Sigmoid colon (tissue), 7 donors: ENCODE results near the gene GLA. TPM values are rescaled to one million over a fixed set of nuclear protein-coding genes. Genes with fewer than 3 reads are reported as not detected.

Source experiments
- DNase-seq: peaks from one replicate; pipeline ENCODE4 v3.0.0-alpha.2; 2019
- H3K27ac ChIP-seq, 4 donors: fragments of 200-600 bp; sonication (generic); one replicate each; pipeline ENCODE4 v1.5.1; 2016 to 2019; ENCODE audit warnings: mild to moderate bottlenecking in 1 of 4
- H3K27me3 ChIP-seq, 3 donors: fragments of 200-600 bp; sonication (generic); one replicate each; pipeline ENCODE4 v1.5.1; 2019; ENCODE audit warnings: mild to moderate bottlenecking in 1 of 3
- H3K36me3 ChIP-seq, 4 donors: fragments of 200-600 bp; sonication (generic); one replicate each; pipeline ENCODE4 v1.5.1; 2016 to 2019
- H3K4me1 ChIP-seq, 4 donors: fragments of 200-600 bp; sonication (generic); one replicate each; pipeline ENCODE4 v1.5.1; 2017 to 2019
- H3K4me3 ChIP-seq, 4 donors: fragments of 200-600 bp; sonication (generic); one replicate each; pipeline ENCODE4 v1.5.1; 2017 to 2019; ENCODE audit warnings: mild to moderate bottlenecking in 2 of 4, moderate library complexity in 1 of 4
- H3K9me3 ChIP-seq, 4 donors: fragments of 200-600 bp in 3 of 4; sonication (generic) in 3 of 4; one replicate each; pipeline versions ENCODE4 v1.5.1 to v1.6.1; 2013 to 2019
- EP300 ChIP-seq, 4 donors: sonication (generic); formaldehyde crosslinking; IDR thresholded peaks; one replicate each; pipeline ENCODE4 v1.6.1; 2017; ENCODE audit warnings: antibody characterized with exemption in 4 of 4
- POLR2A ChIP-seq, 2 donors: fragments of 450-650 bp; IDR thresholded peaks; one replicate each; pipeline ENCODE4 v1.6.1; 2016; ENCODE audit warnings: antibody characterized with exemption in 2 of 2, mild to moderate bottlenecking in 2 of 2, moderate library complexity in 2 of 2
- POLR2AphosphoS5 ChIP-seq, 4 donors: sonication (generic); formaldehyde crosslinking; IDR thresholded peaks; one replicate each; pipeline ENCODE4 v1.6.1; 2017; ENCODE audit warnings: antibody characterized with exemption in 4 of 4
- WGBS, 2 donors: extraction: QIAGEN DNeasy Blood & Tissue Kit; methylation state at CpG; one replicate each; pipeline ENCODE4 v1.1.7; 2013; 5-methylcytosine and 5-hydroxymethylcytosine counted together
- intact Hi-C: fragments of 100-400 bp; cut with DNase I; formaldehyde crosslinking; loops from one replicate; pipeline ENCODE4 v1.15.1; 2023
- polyA plus RNA-seq, 3 donors: library from polyadenylated mRNA; stranded (reverse); fragments of 200-250 nt; gene quantifications; one replicate each; pipeline ENCODE4 v1.2.3, GENCODE V29; 2013
- total RNA-seq, 4 donors: library from RNA; depleted of rRNA; stranded (reverse); fragments of >200 nt; gene quantifications; one replicate each; pipeline ENCODE4 v1.1.0, GENCODE V29; 2016
- TF ChIP-seq, protein P1 (sequence below), 4 experiments: fragments of 450-650 bp in 3 of 4; fragments of 200-600 bp in 1 of 4; IDR thresholded peaks; one replicate each; pipeline ENCODE4 v1.5.1; 2016 to 2019; ENCODE audit warnings: antibody characterized with exemption in 4 of 4, mild to moderate bottlenecking in 3 of 4, moderate library complexity in 2 of 4
- donor health status: healthy with polysubstance abuse.
- donor health status: Bipolar disorder and iron deficiency.
- donor health status: healthy.

Gene GLA
- 10 to 100 TPM in 3 of 4 donors, 1 to 10 TPM in 1; 9.7 to 15.3 (median 13.0) TPM for total RNA-seq
- 10 to 100 TPM in 2 of 3 donors, 1 to 10 TPM in 1; 6.0 to 24.0 (median 23.2) TPM for polyA plus RNA-seq

DNA sequence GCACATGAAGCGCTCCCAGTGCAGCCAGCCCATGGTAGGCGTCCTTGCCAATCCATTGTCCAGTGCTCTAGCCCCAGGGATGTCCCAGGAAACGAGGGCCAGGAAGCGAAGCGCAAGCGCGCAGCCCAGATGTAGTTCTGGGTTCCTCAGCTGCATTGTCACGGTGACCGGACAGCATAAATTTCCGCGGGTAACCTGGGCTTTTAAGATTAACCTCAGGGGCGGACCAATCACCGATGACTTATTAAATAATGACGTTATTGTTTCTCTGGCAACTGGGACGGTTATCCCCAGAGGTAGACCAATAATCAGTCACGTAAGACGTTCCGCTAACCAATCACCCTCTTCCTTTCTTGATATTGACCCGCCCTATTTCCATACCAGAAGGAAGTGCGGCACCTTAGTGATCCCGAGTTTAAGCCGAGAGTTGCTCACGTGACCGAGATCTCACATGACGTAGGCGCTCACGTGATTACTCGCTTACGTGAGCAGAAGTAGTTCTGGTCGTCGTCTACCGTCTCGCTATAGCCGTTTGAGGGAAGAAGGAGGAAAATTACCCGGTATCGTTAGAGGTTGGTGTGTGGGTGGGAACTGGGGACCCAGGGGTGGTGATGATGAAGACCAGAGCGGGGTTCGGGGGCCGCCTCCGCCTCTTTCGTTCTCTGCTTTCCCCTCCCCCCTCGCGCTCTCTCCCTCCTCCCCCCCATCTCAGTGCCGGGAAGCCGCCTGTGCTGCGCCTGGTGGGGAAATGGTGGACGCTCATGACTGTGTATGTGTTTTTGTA lies at the start of gene GLA, which contains the start of gene HNRNPH2:
GLA (minus strand) TSS at position 178 of the 784 bp plus-strand sequence; CDS start at position 156, 22 bp downstream.
HNRNPH2 (plus strand) TSS at position 475 of the 784 bp plus-strand sequence. CDS start 3,767 bp downstream, outside the sequence.
- DNase-seq: peak; percentile 96

DNA sequence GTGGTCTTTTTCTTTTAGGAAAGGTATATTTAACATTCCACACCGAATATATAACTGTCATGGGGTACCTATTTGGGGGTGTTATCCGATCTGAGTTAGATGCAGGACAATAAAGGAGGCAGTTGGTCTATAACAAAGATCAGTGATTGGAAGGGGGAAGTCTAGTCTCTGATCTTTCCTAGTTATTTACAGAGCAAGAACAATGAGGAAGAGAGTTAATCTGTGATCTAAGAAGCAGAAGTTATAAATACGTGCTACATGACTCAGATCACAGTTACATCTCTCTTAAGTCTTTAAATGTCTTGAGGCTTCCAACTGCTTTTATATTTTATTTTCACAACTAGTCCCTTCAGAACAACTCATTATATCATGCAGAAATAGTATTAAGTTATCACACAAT lies 44.3 kb upstream of the GLA start:
- peaks cover 0 to 5% (median 0%) of the 10 kb centered on the region in 4 donors for H3K36me3 ChIP-seq
- H3K9me3 ChIP-seq: no peaks in the 10 kb centered on the region
- DNase-seq: no peak
- H3K27me3 ChIP-seq: no peaks in the 10 kb centered on the region
- intact Hi-C loops: no loop called here
- H3K27ac ChIP-seq: no peak overlapping the region
- WGBS, 2 donors: 17 to 56% methylated on average over 3 of the region's 3 CpGs
- peaks cover 0 to 7% (median 0%) of the 10 kb centered on the region in 4 donors for H3K4me1 ChIP-seq
- H3K4me3 ChIP-seq: no peak overlapping the region
- TF ChIP-seq EP300 (IDR thresholded peaks at IDR 0.05): no peak
- no peak for TF ChIP-seq POLR2A (IDR thresholded peaks at IDR 0.05)
- TF ChIP-seq POLR2AphosphoS5 (IDR thresholded peaks at IDR 0.05): no peak
- TF ChIP-seq, protein P1, sequence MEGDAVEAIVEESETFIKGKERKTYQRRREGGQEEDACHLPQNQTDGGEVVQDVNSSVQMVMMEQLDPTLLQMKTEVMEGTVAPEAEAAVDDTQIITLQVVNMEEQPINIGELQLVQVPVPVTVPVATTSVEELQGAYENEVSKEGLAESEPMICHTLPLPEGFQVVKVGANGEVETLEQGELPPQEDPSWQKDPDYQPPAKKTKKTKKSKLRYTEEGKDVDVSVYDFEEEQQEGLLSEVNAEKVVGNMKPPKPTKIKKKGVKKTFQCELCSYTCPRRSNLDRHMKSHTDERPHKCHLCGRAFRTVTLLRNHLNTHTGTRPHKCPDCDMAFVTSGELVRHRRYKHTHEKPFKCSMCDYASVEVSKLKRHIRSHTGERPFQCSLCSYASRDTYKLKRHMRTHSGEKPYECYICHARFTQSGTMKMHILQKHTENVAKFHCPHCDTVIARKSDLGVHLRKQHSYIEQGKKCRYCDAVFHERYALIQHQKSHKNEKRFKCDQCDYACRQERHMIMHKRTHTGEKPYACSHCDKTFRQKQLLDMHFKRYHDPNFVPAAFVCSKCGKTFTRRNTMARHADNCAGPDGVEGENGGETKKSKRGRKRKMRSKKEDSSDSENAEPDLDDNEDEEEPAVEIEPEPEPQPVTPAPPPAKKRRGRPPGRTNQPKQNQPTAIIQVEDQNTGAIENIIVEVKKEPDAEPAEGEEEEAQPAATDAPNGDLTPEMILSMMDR (IDR thresholded peaks at IDR 0.05): no peak

More for the DNA sequence above, at the start of gene GLA, which contains the start of gene HNRNPH2:
- H3K4me1 ChIP-seq: peaks cover 0 to 39% (median 12%) of the 10 kb centered on the region in 4 donors
- H3K4me3 ChIP-seq: peak within 1 kb of the TSS; percentile 48 to 64 (median 61)
- intact Hi-C loops: loop anchor here (2.0 kb wide), 1 partner anchor 17 kb away; the partner anchor contains the start of gene RPL36A
- peak within 1 kb of the TSS; percentile 88 to 91 (median 90) for H3K27ac ChIP-seq
- H3K27me3 ChIP-seq: no peaks in the 10 kb centered on the region
- no peaks in the 10 kb centered on the region for H3K9me3 ChIP-seq
- peaks cover 0 to 11% (median 0%) of the 10 kb centered on the region in 4 donors for H3K36me3 ChIP-seq
- TF ChIP-seq POLR2A (IDR thresholded peaks at IDR 0.05) (peak; percentile 84 to 93), EP300 (IDR thresholded peaks at IDR 0.05) (peak in 3 of 4 donors; percentile 49 to 70 (median 67)), POLR2AphosphoS5 (IDR thresholded peaks at IDR 0.05) (peak; percentile 91 to 99 (median 98))
- TF ChIP-seq, protein P1 (IDR thresholded peaks at IDR 0.05): peak in 1 of 4 experiments; percentile 21
- 0% methylated on average over 47 of the region's 47 CpGs for WGBS, 2 donors

DNA sequence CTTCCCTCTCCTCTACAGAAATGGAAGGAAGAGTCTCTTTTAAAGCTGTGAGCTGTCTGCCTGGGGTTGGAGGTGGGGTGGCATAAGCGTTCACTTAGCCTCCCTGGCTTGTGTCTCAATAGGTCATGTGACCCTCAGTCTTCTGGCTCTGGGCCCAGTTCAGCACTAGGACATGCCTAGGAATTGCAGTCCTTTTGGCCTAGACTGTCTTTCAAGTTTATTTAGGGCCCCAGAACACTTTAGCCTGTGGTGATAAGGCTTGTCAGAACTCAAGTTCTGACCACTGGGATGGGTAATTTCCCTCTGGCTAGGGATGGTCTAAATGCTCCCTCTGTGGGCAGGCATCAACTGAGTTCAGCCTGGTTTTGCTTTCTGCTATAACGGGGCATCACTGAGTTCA lies 43.2 kb upstream of the GLA start:
- Histone ChIP-seq H3K4me1 (peaks cover 0 to 7% (median 0%) of the 10 kb centered on the region in 4 donors), H3K4me3 (no peak overlapping the region), H3K27me3 (no peaks in the 10 kb centered on the region), H3K9me3 (no peaks in the 10 kb centered on the region), H3K36me3 (peaks cover 0 to 9% (median 0%) of the 10 kb centered on the region in 4 donors), H3K27ac (no peak overlapping the region)
- WGBS, 2 donors: 63 to 92% methylated on average over 2 of the region's 2 CpGs
- no peak for DNase-seq
- TF ChIP-seq, protein P1 (IDR thresholded peaks at IDR 0.05): no peak
- no peak for TF ChIP-seq EP300 (IDR thresholded peaks at IDR 0.05)
- TF ChIP-seq POLR2A (IDR thresholded peaks at IDR 0.05): no peak
- TF ChIP-seq POLR2AphosphoS5 (IDR thresholded peaks at IDR 0.05): no peak
- intact Hi-C loops: no loop called here

DNA sequence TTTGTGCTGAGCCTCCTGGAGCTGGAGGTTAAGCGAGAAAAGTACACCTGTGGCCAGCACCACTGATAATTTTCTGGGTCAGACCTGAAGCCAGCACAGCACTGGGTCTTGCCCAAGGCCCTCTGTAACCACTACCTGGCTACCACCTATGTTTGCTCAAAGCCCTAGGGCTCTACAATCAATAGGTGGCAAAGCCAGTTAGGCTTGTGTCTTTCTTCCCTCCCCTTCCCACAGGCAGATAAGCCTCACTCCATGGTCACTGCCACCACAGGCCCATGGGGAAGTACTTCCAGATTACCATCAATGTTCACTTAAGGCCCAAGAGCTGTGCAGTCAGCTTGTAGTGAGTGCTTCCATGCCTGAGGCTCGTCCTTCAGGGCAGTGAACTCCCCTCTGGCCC lies 42.4 kb upstream of the GLA start:
- peaks cover 0 to 4% (median 0%) of the 10 kb centered on the region in 4 donors for H3K36me3 ChIP-seq
- peaks cover 0 to 7% (median 0%) of the 10 kb centered on the region in 4 donors for H3K4me1 ChIP-seq
- no peak overlapping the region for H3K27ac ChIP-seq
- TF ChIP-seq, protein P1 (IDR thresholded peaks at IDR 0.05): no peak
- TF ChIP-seq POLR2AphosphoS5 (IDR thresholded peaks at IDR 0.05) (no peak), EP300 (IDR thresholded peaks at IDR 0.05) (no peak), POLR2A (IDR thresholded peaks at IDR 0.05) (no peak)
- intact Hi-C loops: no loop called here
- WGBS, 2 donors: 91 to 94% methylated on average over 2 of the region's 2 CpGs
- H3K9me3 ChIP-seq: no peaks in the 10 kb centered on the region
- DNase-seq: no peak
- no peak overlapping the region for H3K4me3 ChIP-seq
- no peaks in the 10 kb centered on the region for H3K27me3 ChIP-seq
